D721Med (cell line): ENCODE measurements around the gene CCDC57.

Experiments
- DNase-seq: peaks from one replicate; pipeline ENCODE4 v3.0.0; 2011; ENCODE audit warnings: low spot score; ENCODE audit not compliant: insufficient read length
- FAIRE-seq: peaks from 2 replicates; lab custom pipeline; 2011; peaks lifted over from hg19 to GRCh38; lab: Jason Lieb, UNC
- TF ChIP-seq, protein P1 (sequence below): IDR thresholded peaks from 2 replicates; pipeline ENCODE4 v1.5.1; 2012; ENCODE audit warnings: mild to moderate bottlenecking, control low read depth; ENCODE audit not compliant: insufficient read depth; ENCODE audit errors: missing control alignments

The CCDC57 gene

DNA sequence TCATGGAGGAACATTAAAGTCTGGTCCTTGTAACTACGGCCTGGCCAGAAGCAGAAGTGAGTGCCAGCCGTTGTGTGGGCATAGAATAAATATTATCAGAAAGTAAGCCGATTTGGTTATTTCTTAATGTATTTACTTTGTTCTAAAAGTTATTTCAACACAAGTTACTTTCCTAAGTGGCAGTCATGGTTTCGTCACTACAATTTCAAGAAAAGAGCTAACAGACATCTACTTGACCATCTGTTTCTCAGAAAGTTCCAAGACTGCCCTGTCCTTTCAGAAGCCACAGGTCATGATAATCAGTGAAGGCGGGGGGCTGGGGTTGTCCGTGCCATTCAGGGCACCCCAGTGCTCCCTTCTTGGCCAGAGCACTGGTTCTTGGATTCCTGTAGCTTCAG lies 99.7 kb downstream of the CCDC57 start:
- DNase-seq (no peak), FAIRE-seq (no peak)
- TF ChIP-seq, protein P1, sequence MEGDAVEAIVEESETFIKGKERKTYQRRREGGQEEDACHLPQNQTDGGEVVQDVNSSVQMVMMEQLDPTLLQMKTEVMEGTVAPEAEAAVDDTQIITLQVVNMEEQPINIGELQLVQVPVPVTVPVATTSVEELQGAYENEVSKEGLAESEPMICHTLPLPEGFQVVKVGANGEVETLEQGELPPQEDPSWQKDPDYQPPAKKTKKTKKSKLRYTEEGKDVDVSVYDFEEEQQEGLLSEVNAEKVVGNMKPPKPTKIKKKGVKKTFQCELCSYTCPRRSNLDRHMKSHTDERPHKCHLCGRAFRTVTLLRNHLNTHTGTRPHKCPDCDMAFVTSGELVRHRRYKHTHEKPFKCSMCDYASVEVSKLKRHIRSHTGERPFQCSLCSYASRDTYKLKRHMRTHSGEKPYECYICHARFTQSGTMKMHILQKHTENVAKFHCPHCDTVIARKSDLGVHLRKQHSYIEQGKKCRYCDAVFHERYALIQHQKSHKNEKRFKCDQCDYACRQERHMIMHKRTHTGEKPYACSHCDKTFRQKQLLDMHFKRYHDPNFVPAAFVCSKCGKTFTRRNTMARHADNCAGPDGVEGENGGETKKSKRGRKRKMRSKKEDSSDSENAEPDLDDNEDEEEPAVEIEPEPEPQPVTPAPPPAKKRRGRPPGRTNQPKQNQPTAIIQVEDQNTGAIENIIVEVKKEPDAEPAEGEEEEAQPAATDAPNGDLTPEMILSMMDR: no peak

DNA sequence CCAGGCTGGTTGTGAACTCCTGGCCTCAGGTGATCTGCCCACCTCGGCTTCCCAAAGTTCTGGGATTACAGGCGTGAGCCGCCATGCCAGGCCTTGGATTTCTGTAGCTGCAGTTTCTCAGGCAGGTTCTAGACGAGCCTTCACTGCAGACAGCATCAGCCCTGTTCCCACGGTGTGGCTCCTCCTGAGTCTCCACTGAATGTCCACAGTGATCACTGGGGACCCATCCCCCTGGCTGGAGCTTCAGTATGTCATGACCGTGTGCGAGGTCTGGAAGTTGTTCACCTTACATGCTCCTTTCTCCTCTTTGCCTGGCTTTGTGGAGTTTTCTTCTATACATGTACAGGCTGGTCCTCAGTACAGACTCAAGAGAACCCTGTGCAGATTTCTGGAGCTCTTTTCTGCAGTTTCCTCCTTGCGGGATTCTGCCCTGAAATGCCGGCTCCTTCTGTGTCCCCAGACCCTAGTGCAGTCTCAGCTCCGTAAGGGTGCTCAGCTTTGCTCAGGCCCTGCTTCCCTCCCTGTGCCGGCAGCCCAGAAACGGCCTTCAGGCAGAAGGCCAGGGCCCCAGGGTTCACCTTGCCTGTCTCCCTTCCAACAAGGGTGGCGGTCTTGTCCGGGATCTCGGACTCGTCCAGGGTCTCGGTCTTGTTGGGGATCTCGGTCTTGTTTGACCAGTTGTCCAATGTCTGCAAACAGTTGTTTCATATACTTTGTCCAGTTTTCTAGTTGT lies 100.3 kb downstream of the CCDC57 start:
- FAIRE-seq: no peak
- TF ChIP-seq, protein P1: no peak

DNA sequence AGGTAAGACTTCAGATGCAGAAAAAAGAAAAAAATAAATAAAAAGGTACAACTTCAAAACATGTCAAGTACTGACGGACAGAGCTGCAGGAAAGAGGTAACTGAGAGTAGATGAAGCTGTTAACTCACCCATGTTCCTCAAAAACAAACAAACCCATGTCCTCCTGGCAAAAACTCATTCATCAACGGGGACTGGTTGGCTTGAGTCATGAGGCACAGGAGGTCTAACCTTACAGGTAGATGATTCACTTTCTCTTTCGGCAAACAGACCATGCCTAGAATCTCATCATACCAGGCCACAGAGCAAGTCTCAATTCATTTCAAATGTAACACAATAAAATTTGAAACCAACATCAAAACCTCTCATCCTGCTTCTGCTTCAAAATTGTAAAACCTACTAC lies 102.3 kb downstream of the CCDC57 start:
- no peak for DNase-seq
- TF ChIP-seq, protein P1: no peak
- FAIRE-seq: no peak

More for the DNA sequence above, 100.3 kb downstream of the CCDC57 start:
- no peak for DNase-seq

DNA sequence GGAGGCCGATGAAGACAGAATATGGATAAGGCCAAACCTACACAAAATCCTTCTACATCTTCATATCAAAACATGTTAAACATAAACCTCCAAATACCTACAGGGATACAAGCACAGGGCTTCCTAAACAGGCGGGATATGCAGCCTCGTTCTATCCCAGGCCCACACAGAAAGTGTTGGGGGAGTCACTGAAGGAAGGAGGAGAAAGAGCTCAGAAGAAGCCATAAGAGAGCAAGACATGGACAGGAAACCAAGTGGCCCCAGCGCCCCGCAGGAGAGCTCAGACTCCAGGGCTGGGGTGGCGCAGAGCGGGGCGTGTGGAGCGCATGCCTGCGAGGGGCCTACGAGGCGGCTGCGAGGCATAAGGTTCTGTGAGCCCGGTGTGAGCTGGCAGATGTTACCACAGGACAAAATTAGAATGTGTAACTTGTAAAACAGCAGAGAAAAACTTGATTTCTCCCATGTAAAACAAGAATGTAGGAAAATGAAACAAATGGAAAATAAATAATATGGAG lies 103.6 kb downstream of the CCDC57 start:
- FAIRE-seq: no peak
- TF ChIP-seq, protein P1: no peak
- DNase-seq: no peak

DNA sequence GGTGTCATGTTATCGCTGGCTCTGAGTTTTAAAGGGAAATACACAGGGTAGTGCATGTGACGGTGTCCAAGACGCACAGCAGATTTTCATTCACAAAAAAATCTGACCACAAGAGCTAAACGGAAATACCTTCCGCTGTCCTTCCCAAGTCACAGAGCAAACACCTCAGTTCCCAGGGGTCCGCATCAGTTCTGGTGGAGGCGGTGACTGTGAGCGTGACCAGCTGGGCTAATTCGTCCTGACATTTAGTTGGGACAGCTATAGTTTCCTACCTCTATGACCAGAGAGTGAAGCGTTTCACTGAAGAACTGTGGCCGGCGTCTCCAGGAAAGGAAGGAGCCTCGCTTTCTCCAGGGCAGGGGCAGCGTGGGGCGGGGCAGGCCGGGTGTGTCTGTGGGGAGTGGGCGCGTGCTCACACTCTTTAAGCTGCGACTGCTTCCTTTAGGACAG lies 104.1 kb downstream of the CCDC57 start:
- FAIRE-seq (no peak), DNase-seq (no peak)
- TF ChIP-seq, protein P1: no peak

DNA sequence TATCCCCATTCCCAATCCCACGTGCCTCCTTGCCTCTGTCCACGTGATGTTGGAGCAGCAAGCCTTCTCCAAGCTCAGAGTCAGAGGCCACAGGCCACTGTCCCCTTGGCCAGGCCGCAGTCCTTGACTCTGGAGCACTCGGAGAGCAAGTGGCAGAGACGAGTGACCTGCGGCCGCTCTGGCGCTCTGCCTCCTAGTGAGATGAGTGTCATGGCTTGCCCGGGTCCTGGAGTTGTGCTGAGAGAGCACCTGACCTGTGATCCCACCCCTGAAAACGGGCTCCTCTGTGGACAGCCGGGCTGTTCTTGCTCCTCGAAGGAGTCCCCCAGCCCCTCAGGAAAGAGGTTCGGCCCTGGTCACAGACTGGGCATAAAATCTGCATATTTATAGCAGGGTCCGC lies 104.6 kb downstream of the CCDC57 start:
- FAIRE-seq: no peak
- no peak for DNase-seq
- TF ChIP-seq, protein P1: no peak

DNA sequence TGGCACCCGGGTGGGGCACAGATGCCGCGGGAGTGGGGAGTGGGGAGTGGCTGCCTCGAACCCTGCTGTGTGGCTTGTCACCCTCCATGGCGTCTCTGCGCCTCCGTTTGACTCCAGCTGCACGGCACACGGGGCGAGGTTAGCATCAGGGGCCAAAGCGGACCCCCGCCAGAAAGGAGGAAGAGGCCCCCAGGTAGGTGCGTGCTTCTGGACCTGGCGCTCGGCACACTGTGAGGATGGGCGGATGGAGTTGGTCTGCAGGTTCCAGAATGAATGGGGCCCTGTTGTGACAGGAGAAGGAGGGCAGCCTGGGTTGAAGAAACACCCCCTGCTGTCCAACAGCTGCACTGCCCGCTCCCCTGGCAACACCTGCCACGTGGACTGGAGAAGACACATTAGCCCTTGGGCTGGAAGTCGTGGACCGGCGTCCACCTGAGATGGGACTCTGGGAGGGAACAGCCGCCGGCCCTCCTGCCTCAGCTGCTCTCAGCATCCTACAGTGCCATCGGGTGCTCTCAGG lies 105.2 kb downstream of the CCDC57 start:
- FAIRE-seq (no peak), DNase-seq (no peak)
- TF ChIP-seq, protein P1: no peak
